GM12891 (cell line): ENCODE data around the gene LCLAT1.

Experiments used
- DNase-seq: peaks from one replicate; pipeline ENCODE4 v3.0.0; 2011; ENCODE audit warnings: low spot score; ENCODE audit not compliant: insufficient read length
- FAIRE-seq: peaks from 2 replicates; lab custom pipeline; 2011; peaks lifted over from hg19 to GRCh38; lab: Jason Lieb, UNC
- PAX5 ChIP-seq: IDR thresholded peaks from 2 replicates; pipeline ENCODE4 v1.6.1; 2011; ENCODE audit warnings: low read length, moderate library complexity, mild to moderate bottlenecking; ENCODE audit not compliant: insufficient read depth, severe bottlenecking
- POLR2A ChIP-seq: IDR thresholded peaks from 2 replicates; pipeline ENCODE4 v1.6.1; 2011; ENCODE audit warnings: low read depth, low read length, control low read depth
- POLR2AphosphoS5 ChIP-seq: IDR thresholded peaks from 2 replicates; pipeline ENCODE4 v1.6.1; 2011; ENCODE audit warnings: low read depth, low read length, control low read depth
- POU2F2 ChIP-seq: IDR thresholded peaks from 2 replicates; pipeline ENCODE4 v1.6.1; 2011; ENCODE audit warnings: low read depth, mild to moderate bottlenecking, control low read depth, low read length, moderate library complexity
- SPI1 ChIP-seq: IDR thresholded peaks from 2 replicates; pipeline ENCODE4 v1.6.1; 2011; ENCODE audit warnings: low read depth, low read length, control low read depth
- TAF1 ChIP-seq: IDR thresholded peaks from 2 replicates; pipeline ENCODE4 v1.6.1; 2011; ENCODE audit warnings: low read depth, low read length, control low read depth

The LCLAT1 gene

DNA sequence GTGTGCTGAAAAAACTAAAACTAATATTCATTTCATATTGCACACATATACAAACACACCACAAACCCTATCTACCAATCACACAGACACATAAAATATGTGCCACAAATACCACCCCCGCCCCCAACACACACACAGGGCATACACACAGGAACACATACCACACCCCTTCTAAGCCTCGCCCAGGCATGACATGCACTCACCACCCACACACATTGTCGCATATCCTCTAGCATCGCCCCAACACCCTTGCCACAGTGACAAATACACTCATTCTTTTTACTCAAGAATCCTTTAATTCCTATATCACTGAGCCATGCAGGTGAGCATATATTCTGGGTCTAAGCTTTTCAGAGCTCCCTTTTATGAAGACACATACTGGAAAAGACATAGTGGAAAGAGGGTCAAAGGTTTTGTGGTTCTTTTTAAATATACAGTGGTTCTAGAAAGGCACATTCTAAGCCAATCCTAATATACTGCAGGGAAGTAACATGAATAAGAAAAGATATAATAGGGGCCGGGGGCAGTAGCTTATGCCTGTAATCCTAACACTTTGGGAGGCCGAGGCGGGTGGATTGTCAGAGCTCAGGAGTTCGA, 24.5 kb upstream of the LCLAT1 start:
- FAIRE-seq (peak; percentile 95), DNase-seq (peak; percentile 28)
- TF ChIP-seq SPI1 (peak; percentile 11; the same call in 1 of the 2 replicates), POU2F2 (0 out of 2 replicates have a peak, but pooled peaks have one; percentile 25), TAF1 (no peak)

DNA sequence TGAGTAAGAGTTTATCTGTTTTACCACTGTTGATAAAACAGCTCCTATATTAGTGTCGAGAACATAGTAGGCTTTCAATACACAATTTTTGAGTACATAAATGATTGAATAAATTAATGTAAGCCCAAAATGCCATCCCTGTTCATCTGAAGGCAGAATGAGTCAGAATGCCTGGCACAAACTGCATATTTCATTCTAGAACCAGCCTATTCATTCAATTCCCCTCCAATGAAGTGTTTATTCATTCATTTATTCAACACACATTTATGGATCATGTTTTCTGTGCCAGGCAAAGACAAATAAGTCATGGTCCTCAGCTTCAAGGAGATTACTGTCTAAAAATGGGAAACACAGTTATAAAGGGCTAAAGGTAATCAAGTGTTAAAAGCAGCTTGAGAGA, 22.8 kb upstream of the LCLAT1 start:
- TF ChIP-seq SPI1 (no peak), TAF1 (no peak), POU2F2 (no peak), POLR2A (no peak), POLR2AphosphoS5 (no peak), PAX5 (no peak)
- DNase-seq: no peak
- FAIRE-seq: no peak

DNA sequence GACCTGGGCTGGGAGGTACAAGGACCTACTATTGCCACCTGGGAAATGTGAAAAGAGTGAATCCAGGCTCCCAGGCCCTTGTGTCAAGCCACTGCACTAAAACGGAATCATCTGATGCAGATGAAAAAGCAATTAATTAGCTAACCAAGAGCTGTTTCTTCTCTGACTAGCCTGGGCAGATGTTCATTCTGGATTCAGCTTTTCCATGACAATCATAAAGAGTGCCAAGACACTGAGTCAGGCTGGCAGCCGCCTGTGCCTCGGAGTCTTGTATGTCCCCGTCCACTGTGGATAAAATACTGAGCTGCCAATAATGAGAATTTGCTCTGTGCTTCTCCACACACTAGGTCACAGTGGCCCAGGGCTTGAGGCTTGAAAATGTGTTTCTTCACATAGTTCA, 21.7 kb upstream of the LCLAT1 start:
- TF ChIP-seq TAF1 (no peak), PAX5 (no peak), POU2F2 (no peak), POLR2AphosphoS5 (no peak), POLR2A (no peak), SPI1 (no peak)
- DNase-seq (no peak), FAIRE-seq (no peak)

DNA sequence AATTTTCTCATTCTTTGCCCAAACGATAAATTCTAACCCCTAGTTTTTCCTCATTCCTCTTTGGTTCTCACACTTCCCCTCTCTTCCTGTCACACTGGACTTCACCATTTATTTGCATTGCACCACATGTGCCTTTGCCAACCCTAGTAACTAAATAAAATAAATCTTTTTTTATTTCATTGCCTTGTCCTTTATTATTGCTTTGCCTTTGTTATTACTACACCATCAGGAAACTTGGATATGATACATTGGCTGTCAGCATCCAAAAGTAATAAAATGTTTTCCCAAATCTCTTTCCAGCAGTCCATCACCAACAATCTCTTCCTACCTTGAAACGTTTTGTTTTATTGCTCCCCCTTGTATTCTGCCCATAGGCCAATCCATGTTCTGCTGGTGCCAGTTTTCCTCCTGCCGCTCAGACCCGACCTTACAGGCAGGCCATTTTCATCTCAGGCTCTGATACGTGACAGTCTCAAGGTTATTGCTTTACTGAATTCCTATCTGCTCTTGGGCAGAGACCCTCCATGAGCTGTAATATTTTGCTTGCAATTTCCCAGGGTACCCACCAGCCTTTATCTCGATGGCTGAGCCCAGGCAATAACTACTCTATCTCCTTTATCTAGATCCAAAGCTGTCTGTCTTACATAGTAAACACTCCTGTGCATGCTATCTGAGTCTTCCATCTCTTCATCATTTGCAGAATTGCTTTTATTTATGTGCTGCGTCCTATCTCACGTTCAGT, 19.3 kb upstream of the LCLAT1 start:
- FAIRE-seq (no peak), DNase-seq (no peak)
- TF ChIP-seq POLR2AphosphoS5: no peak

DNA sequence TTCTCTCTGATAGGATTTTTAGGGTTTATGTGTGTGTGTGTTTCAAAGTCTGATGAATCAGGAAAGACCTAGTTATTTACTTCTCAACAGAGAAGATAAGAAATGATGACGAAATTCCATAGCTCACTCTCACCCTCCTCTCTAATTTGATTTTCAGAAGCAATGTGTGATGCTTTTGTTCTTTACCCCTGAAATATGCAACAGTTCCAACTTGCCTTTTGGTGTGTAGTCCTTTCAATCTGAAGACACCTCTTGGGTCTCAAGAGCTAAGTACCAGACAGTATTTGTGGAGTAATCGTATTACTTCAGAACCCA, 18.7 kb upstream of the LCLAT1 start:
- FAIRE-seq: no peak
- no peak for TF ChIP-seq POU2F2
- no peak for TF ChIP-seq POLR2AphosphoS5
- no peak for TF ChIP-seq SPI1

DNA sequence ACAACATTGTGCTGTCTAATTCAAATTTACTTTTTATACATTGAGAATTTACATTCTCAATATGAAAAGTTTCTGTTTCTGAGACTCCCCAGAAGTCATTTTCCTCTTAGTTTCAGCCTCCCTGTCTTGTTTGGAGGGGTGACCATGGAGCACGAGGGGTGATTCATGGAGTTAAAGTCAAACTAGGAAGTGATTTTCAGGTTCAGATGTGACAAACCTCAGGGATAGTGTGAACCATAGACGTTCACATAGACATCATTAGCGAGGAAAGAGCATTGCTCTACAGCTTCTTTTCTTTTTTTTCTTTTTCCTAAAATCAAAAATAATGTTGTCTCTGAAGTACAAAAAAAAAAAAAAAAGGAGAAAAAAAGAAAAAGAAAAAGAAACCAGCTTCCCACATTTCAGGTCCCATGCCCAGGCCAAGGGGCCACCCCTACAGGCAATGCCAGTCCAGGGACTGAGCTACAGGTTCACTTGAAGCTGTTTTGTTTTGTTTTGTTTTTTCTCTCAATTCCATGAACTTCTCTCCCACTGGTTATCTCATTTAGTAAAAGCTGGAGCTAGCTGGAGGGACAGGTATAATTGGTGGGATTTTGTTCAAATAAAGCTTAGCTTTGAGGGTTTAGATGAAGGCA, 18.1 kb upstream of the LCLAT1 start:
- no peak for FAIRE-seq
- DNase-seq: no peak
- TF ChIP-seq TAF1 (no peak), SPI1 (no peak), POLR2AphosphoS5 (no peak), PAX5 (no peak), POLR2A (no peak), POU2F2 (no peak)

More for the DNA sequence above, 18.7 kb upstream of the LCLAT1 start:
- no peak for DNase-seq

DNA sequence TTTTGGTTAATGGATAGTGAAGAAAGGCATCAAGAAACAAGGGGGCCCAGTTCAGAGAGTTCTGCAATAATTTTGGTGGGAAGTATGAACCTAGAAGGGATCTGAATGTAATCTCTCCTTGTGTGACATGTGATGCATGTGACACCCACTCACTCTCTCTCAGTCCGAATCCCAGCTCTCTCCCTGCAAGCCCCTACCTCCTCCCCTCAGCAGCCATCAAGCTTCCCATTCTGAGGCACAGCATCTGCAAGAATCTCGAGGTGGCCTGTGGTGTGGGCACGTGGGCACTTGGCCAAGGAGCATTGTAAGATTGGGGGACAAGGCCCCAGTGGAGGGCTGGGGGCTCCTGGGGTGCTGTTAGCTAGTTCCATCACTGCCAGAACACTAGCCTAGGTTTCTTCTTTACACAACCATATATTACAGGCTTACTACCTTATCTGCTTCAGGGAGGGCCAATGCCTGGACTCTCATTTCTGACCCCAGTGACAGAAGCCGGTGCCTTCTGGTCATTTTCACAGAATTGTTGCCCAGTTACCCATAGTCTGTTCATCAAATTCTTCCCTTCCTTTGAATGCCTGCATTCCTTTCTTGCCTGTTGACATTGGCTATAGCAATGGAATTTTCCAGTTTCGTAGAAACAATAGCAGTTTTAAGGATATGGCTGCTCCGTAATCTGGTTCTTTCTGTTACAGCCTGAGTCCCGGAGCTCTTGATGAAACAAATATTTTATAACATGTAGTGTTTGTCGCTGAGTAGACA, 13.3 kb upstream of the LCLAT1 start:
- TF ChIP-seq SPI1 (no peak), POLR2A (no peak), TAF1 (no peak), PAX5 (no peak), POLR2AphosphoS5 (no peak), POU2F2 (no peak)
- no peak for DNase-seq
- no peak for FAIRE-seq

DNA sequence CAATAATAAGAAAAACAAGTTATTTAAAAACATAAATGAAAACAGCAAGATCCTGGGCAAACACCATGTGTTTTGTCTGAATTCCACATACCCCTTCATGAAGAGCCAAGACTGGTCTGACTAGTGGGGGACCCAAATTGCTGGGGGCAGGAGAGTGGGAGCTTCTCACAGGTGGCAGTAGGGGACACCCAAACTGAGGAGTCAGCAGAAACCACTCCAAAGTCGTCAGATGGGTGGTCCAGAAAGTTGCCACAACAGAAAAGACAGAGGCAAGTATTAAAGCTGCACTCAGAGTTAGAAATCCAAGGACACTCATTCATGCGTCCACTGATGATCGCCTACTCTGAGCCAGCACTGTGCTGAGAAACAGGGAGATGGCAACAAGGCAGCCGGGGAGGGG, 12.3 kb upstream of the LCLAT1 start:
- FAIRE-seq: no peak
- TF ChIP-seq POLR2AphosphoS5 (no peak), TAF1 (no peak), PAX5 (no peak), POU2F2 (no peak), POLR2A (no peak), SPI1 (no peak)
- no peak for DNase-seq

DNA sequence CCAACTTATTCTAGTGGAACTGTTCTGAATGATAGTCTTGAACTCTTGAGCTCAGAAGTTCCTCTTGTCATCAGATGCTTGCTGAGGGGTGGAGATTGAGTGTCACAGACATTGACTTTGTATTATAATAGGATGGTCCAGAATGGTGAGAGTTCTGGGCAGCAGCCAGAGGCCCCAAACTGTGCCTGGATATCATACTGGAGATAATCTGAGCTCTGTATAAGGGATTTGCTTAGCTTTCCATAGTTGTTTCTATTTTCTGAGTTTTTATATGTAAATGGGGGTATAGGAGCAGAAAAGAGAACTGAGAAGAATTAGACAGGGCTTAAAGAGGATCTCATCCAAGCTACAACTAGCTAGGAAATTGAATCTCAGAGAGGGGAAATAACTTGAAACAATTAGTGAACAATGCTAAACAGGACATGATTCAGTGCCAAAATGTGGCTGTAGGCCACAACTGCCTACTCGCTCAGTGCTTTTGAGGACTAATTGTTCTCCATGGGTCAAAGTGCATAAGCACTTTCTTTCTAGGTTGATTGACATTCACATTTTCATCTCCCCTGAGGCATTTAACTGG, 10.1 kb upstream of the LCLAT1 start:
- no peak for DNase-seq
- TF ChIP-seq TAF1: no peak
- TF ChIP-seq POLR2A: no peak
- peak; percentile 38; the same call in 1 of the 2 replicates for TF ChIP-seq SPI1
- no peak for TF ChIP-seq POLR2AphosphoS5
- TF ChIP-seq POU2F2: no peak

More for the DNA sequence above, 10.1 kb upstream of the LCLAT1 start:
- FAIRE-seq: no peak
